A549 (cell line): ENCODE results near the gene KRTAP12-1. TPM values are rescaled to one million over a fixed set of nuclear protein-coding genes. Genes with fewer than 3 reads are reported as not detected.

ENCODE experiments used
- ATAC-seq, 2 experiments: fragments of 200-7000 bp in 1 of 2; fragments of >200 bp in 1 of 2; cut with Nextera tagmentation in 1 of 2; cut with Tn5 transposase in 1 of 2; 3 replicates each; pipeline versions ENCODE4 v1.8.0 to v1.9.1; 2018 to 2020; ENCODE audit warnings: mild to moderate bottlenecking in 1 of 2, moderate library complexity in 1 of 2
- CTCF ChIA-PET: fragments of 300-600 bp; sonication (Branson Sonifier 250); formaldehyde crosslinking; extraction: SDS; loops from one replicate; lab custom pipeline; 2021; ENCODE audit warnings: antibody characterized with exemption, inconsistent platforms; lab: Yijun Ruan, JAX
- POLR2A ChIA-PET: fragments of 350-600 bp; formaldehyde crosslinking; extraction: SDS; loops from one replicate; lab custom pipeline; 2021; ENCODE audit warnings: antibody characterized with exemption, inconsistent platforms; lab: Yijun Ruan, JAX
- DNase-seq, 2 experiments: peaks; one replicate each; pipeline versions ENCODE4 v3.0.0 to v3.0.0-alpha.2; 2011 to 2016; ENCODE audit warnings: low read depth in 1 of 2, low spot score in 1 of 2
- FAIRE-seq: peaks from 2 replicates; lab custom pipeline; 2011; peaks lifted over from hg19 to GRCh38; lab: Jason Lieb, UNC
- H3K27ac ChIP-seq, 2 experiments: fragments of >200 bp; sonication (Bioruptor Twin); formaldehyde crosslinking; 3 replicates each; pipeline ENCODE4 v1.5.1; 2016 to 2017
- H3K4me1 ChIP-seq: fragments of >200 bp; sonication (Bioruptor Twin); formaldehyde crosslinking; 3 replicates; pipeline ENCODE4 v1.6.1; 2016
- H3K4me2 ChIP-seq: fragments of >200 bp; sonication (Bioruptor Twin); formaldehyde crosslinking; 3 replicates; pipeline ENCODE4 v1.6.1; 2016
- H3K4me3 ChIP-seq: fragments of >200 bp; sonication (Bioruptor Twin); formaldehyde crosslinking; 3 replicates; pipeline ENCODE4 v1.5.1; 2016
- H3K9me3 ChIP-seq: fragments of >200 bp; sonication (Bioruptor Twin); formaldehyde crosslinking; 3 replicates; pipeline ENCODE4 v1.6.1; 2016
- BHLHE40 ChIP-seq: IDR thresholded peaks from 2 replicates; pipeline ENCODE4 v1.6.1; 2012; ENCODE audit warnings: low read depth, low read length, inconsistent platforms
- CBX8 ChIP-seq: fragments of 200-600 bp; sonication (generic); IDR thresholded peaks from 2 replicates; pipeline ENCODE4 v1.6.1; 2016
- CHD2 ChIP-seq: fragments of 150-350 bp; IDR thresholded peaks from 2 replicates; pipeline ENCODE4 v1.6.1; 2014; ENCODE audit warnings: low read length; ENCODE audit not compliant: partially characterized antibody
- CHD4 ChIP-seq: fragments of 200-600 bp; sonication (generic); IDR thresholded peaks from 2 replicates; pipeline ENCODE4 v1.6.1; 2016; ENCODE audit warnings: antibody characterized with exemption, mild to moderate bottlenecking, borderline replicate concordance
- EHMT2 ChIP-seq: fragments of 200-600 bp; sonication (generic); IDR thresholded peaks from 2 replicates; pipeline ENCODE4 v1.6.1; 2016; ENCODE audit warnings: antibody characterized with exemption, low read depth, mild to moderate bottlenecking, moderate library complexity
- EP300 ChIP-seq, 2 experiments: fragments of >200 bp; sonication (Bioruptor Twin); formaldehyde crosslinking; IDR thresholded peaks; 2 replicates in 1 of 2; 3 replicates in 1 of 2; pipeline ENCODE4 v1.6.1; 2016 to 2017
- JUN ChIP-seq, 2 experiments: fragments of >200 bp; sonication (Bioruptor Twin); formaldehyde crosslinking; IDR thresholded peaks; 2 replicates in 1 of 2; 3 replicates in 1 of 2; pipeline ENCODE4 v1.6.1; 2016 to 2017
- JUNB ChIP-seq: fragments of >200 bp; sonication (Bioruptor Twin); formaldehyde crosslinking; IDR thresholded peaks from 2 replicates; pipeline ENCODE4 v1.6.1; 2016
- KDM5A ChIP-seq: fragments of 200-600 bp; sonication (generic); IDR thresholded peaks from 2 replicates; pipeline ENCODE4 v1.6.1; 2016; ENCODE audit warnings: antibody characterized with exemption, mild to moderate bottlenecking
- MAFK ChIP-seq: fragments of 450-650 bp; IDR thresholded peaks from 2 replicates; pipeline ENCODE4 v1.6.1; 2014; ENCODE audit not compliant: partially characterized antibody
- NPAS2 ChIP-seq: fragments of 250-450 bp; sonication (Bioruptor Pico); IDR thresholded peaks from 2 replicates; pipeline ENCODE4 v1.8.0; 2022; ENCODE audit warnings: mild to moderate bottlenecking, moderate library complexity, borderline replicate concordance
- NR3C1 ChIP-seq: fragments of >200 bp; sonication (Bioruptor Twin); formaldehyde crosslinking; IDR thresholded peaks from 3 replicates; pipeline ENCODE4 v1.6.1; 2017
- PHF8 ChIP-seq: fragments of 200-600 bp; sonication (generic); IDR thresholded peaks from 2 replicates; pipeline ENCODE4 v1.6.1; 2016; ENCODE audit warnings: low read depth, mild to moderate bottlenecking, antibody characterized with exemption, moderate library complexity, borderline replicate concordance
- POLR2A ChIP-seq: IDR thresholded peaks from 2 replicates; pipeline ENCODE4 v1.6.1; 2012; ENCODE audit warnings: mild to moderate bottlenecking, low read length
- RARB ChIP-seq: fragments of 250-450 bp; sonication (Bioruptor Pico); IDR thresholded peaks from 2 replicates; pipeline ENCODE4 v1.8.0; 2021; ENCODE audit warnings: mild to moderate bottlenecking, moderate library complexity
- SREBF2 ChIP-seq: fragments of 450-650 bp; IDR thresholded peaks from 2 replicates; pipeline ENCODE4 v1.6.1; 2014; ENCODE audit warnings: mild to moderate bottlenecking, moderate library complexity
- ZC3H11A ChIP-seq: fragments of 450-650 bp; IDR thresholded peaks from 2 replicates; pipeline ENCODE4 v1.6.1; 2014; ENCODE audit warnings: antibody characterized with exemption, mild to moderate bottlenecking
- ZFP36 ChIP-seq: fragments of 450-650 bp; IDR thresholded peaks from 2 replicates; pipeline ENCODE4 v1.6.1; 2014; ENCODE audit warnings: borderline replicate concordance; ENCODE audit not compliant: partially characterized antibody
- ZNF302 ChIP-seq: fragments of 250-450 bp; sonication (Bioruptor Pico); IDR thresholded peaks from 2 replicates; pipeline ENCODE4 v1.9.0; 2021; ENCODE audit warnings: inconsistent platforms, mild to moderate bottlenecking, moderate library complexity
- ZSCAN20 ChIP-seq: fragments of 250-450 bp; sonication (Bioruptor Pico); IDR thresholded peaks from 2 replicates; pipeline ENCODE4 v1.8.0; 2022; ENCODE audit warnings: mild to moderate bottlenecking, moderate library complexity
- WGBS: methylation state at CpG from one replicate; pipeline ENCODE4 v1.1.6; 2017; ENCODE audit errors: missing lambda C conversion rate; 5-methylcytosine and 5-hydroxymethylcytosine counted together
- polyA plus RNA-seq, 4 experiments: library from polyadenylated mRNA; depleted of rRNA in 3 of 4; stranded (reverse); fragments of >200 nt; fragmentation: RNase III in 1 of 4; extraction: RNeasy Plus Mini Kit Qiagen cat#74134 plus additional on column Dnase treatment in 1 of 4; gene quantifications; 2 replicates in 3 of 4; 3 replicates in 1 of 4; pipeline ENCODE4 v1.2.3, GENCODE V29; 2011 to 2017
- TF ChIP-seq, protein P1 (sequence below): IDR thresholded peaks from 2 replicates; pipeline ENCODE4 v1.6.1; 2012
- TF ChIP-seq, protein P2 (sequence below): fragments of 200-600 bp; sonication (generic); IDR thresholded peaks from 2 replicates; pipeline ENCODE4 v1.6.1; 2016; ENCODE audit warnings: antibody characterized with exemption, mild to moderate bottlenecking, moderate library complexity
- TF ChIP-seq, protein P3 (sequence below): IDR thresholded peaks from 2 replicates; pipeline ENCODE4 v1.6.1; 2012
- TF ChIP-seq, protein P4 (sequence below): fragments of 250-450 bp; sonication (Bioruptor Pico); IDR thresholded peaks from 2 replicates; pipeline ENCODE4 v1.5.0; 2021; ENCODE audit warnings: mild to moderate bottlenecking, moderate library complexity, borderline replicate concordance
- TF ChIP-seq, protein P5 (sequence below): fragments of >200 bp; sonication (Bioruptor Twin); formaldehyde crosslinking; IDR thresholded peaks from 3 replicates; pipeline ENCODE4 v1.6.1; 2016

The KRTAP12-1 gene
- polyA plus RNA-seq, 2 of the 4 experiments (the other 2 are of a cell fraction), result not detected

DNA sequence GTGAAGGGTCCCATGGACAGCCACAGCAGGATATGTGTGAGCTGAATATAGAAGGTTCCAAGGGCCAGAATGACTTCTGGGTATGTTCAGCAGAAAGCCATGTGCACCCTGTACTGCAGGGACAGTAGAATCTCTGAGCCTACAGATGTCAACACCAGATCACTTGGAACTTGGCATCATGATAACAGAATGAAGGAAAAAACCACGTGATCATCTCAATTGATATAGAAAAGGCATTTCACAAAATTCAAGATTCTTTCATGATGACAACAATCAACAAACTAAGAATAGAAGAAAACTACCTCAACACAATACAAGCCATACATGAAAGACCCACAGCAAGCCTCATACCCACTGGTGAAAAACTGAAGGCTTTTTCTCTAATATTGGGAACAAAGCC lies 14.4 kb downstream of the KRTAP12-1 start:
- CTCF ChIA-PET, result interaction anchor here (1.5 kb wide), 1 partner anchor 16 kb away, joined by 3 read pairs; no protein-coding TSS in a partner anchor
- no peak for ATAC-seq
- Histone ChIP-seq H3K4me1 (no peaks in the 10 kb centered on the region), H3K4me2 (no peak overlapping the region), H3K27ac (no peak overlapping the region), H3K4me3 (no peak overlapping the region), H3K9me3 (peaks cover 14% of the 10 kb centered on the region; the same call in 2 of the 3 replicates)
- DNase-seq, result no peak
- TF ChIP-seq POLR2A, result no peak
- TF ChIP-seq RARB (CRISPR knock-in tag), result no peak
- no peak for TF ChIP-seq PHF8
- TF ChIP-seq, protein P1, sequence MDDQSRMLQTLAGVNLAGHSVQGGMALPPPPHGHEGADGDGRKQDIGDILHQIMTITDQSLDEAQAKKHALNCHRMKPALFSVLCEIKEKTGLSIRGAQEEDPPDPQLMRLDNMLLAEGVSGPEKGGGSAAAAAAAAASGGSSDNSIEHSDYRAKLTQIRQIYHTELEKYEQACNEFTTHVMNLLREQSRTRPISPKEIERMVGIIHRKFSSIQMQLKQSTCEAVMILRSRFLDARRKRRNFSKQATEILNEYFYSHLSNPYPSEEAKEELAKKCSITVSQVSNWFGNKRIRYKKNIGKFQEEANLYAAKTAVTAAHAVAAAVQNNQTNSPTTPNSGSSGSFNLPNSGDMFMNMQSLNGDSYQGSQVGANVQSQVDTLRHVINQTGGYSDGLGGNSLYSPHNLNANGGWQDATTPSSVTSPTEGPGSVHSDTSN, result no peak
- TF ChIP-seq EHMT2, result no peak
- TF ChIP-seq CBX8, result no peak
- no peak for TF ChIP-seq ZSCAN20 (CRISPR knock-in tag)
- no peak for TF ChIP-seq KDM5A
- TF ChIP-seq, protein P2, sequence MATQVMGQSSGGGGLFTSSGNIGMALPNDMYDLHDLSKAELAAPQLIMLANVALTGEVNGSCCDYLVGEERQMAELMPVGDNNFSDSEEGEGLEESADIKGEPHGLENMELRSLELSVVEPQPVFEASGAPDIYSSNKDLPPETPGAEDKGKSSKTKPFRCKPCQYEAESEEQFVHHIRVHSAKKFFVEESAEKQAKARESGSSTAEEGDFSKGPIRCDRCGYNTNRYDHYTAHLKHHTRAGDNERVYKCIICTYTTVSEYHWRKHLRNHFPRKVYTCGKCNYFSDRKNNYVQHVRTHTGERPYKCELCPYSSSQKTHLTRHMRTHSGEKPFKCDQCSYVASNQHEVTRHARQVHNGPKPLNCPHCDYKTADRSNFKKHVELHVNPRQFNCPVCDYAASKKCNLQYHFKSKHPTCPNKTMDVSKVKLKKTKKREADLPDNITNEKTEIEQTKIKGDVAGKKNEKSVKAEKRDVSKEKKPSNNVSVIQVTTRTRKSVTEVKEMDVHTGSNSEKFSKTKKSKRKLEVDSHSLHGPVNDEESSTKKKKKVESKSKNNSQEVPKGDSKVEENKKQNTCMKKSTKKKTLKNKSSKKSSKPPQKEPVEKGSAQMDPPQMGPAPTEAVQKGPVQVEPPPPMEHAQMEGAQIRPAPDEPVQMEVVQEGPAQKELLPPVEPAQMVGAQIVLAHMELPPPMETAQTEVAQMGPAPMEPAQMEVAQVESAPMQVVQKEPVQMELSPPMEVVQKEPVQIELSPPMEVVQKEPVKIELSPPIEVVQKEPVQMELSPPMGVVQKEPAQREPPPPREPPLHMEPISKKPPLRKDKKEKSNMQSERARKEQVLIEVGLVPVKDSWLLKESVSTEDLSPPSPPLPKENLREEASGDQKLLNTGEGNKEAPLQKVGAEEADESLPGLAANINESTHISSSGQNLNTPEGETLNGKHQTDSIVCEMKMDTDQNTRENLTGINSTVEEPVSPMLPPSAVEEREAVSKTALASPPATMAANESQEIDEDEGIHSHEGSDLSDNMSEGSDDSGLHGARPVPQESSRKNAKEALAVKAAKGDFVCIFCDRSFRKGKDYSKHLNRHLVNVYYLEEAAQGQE, result no peak
- no peak for TF ChIP-seq CHD2
- TF ChIP-seq SREBF2, result no peak
- no peak for TF ChIP-seq ZFP36
- no peak for TF ChIP-seq JUN (IDR thresholded peaks at IDR 0.05)
- WGBS, result 0% methylated on average over 1 of the region's 1 CpG
- no peak for FAIRE-seq
- POLR2A ChIA-PET, result no interaction called here

DNA sequence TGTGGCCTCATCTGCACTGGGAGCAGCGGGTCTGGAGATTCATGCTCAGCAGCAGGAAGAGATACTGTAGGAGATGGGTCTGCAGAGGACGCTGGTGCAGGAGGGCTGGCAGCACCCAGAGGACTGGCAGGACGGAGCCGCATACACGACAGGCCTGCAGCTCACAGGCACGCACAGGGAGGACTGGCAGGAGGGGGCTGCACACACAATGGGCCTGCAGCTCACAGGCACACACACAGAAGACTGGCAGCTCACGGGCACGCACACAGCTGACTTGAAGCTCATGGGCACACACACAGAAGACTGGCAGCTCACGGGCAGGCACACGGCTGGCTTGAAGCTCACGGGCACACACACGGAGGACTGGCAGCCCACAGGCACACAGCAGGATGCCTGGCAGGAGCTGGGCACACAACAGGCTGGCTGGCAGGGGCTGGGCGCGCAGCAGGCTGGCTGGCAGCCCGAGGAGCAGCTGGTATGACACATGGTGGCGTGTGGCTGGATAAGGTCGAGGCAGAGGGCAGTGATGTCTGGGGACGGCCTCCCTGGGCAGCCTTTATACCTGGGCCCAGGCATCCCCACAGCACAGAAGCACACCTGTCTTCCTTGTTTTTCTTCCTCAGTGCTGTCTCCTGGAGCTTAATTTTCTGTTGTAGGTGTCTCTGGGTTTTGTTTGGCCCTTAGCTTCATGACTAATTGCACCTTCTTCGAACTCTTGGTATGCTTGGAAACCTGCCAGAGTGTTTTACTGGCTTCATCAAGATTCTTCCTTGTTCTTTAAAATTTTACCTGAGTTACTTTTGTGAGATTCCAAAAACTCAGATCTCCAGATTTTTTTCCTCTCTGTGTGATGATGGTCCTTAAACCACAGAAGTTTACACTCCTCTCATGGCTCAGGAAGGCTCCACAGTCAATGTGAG lies 15.3 kb downstream of the KRTAP12-1 start, which contains the start of gene KRTAP12-2:
KRTAP12-2 (minus strand) TSS at position 527 of the 920 bp plus-strand sequence; CDS start at position 486, 41 bp downstream.
- POLR2A ChIA-PET, result no interaction called here
- Histone ChIP-seq H3K9me3 (peaks cover 12% of the 10 kb centered on the region; the same call in 1 of the 3 replicates), H3K4me2 (no peak within 1 kb of the TSS), H3K4me3 (no peak within 1 kb of the TSS), H3K27ac (no peak within 1 kb of the TSS), H3K4me1 (no peaks in the 10 kb centered on the region)
- ATAC-seq (no peak), DNase-seq (no peak), FAIRE-seq (no peak)
- 19% methylated on average over 13 of the region's 19 CpGs for WGBS
- CTCF ChIA-PET, result interaction anchor here (1.5 kb wide), 1 partner anchor 15 kb away, joined by 3 read pairs; no protein-coding TSS in a partner anchor
- TF ChIP-seq ZSCAN20 (CRISPR knock-in tag) (no peak), POLR2A (no peak), BHLHE40 (no peak), EP300 (IDR thresholded peaks at IDR 0.05) (no peak), JUN (IDR thresholded peaks at IDR 0.05) (no peak), ZFP36 (no peak)
- TF ChIP-seq, protein P3, sequence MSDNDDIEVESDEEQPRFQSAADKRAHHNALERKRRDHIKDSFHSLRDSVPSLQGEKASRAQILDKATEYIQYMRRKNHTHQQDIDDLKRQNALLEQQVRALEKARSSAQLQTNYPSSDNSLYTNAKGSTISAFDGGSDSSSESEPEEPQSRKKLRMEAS, result no peak
- TF ChIP-seq, all 56 proteins: peak for 0

DNA sequence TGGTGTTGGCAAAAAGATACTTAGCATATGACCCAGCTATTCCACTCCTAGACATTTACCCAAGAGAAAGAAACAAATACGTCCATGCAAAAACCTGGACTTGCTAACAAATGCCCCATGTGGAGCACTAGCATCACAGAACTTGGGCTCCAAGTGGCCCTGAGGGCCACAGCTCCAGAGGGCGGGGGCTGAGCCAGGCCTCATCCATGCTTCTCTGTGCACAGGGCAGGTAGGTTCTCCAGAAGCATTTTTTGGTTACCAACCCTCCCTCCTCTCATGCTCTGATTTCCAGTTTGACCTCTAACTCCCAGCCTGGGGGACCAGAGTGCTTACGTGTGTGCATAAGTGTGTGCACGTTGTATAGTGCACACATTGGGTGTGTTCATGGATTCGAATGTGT lies 17.3 kb downstream of the KRTAP12-1 start:
- H3K9me3 ChIP-seq, result peaks cover 7% of the 10 kb centered on the region; the same call in 1 of the 3 replicates
- FAIRE-seq (no peak), DNase-seq (no peak), ATAC-seq (no peak)
- H3K4me1 ChIP-seq, result no peaks in the 10 kb centered on the region
- POLR2A ChIA-PET, result no interaction called here
- H3K4me2 ChIP-seq, result no peak overlapping the region
- no peak overlapping the region for H3K4me3 ChIP-seq
- H3K27ac ChIP-seq, result no peak overlapping the region
- WGBS, result 23% methylated on average over 5 of the region's 5 CpGs
- CTCF ChIA-PET, result no interaction called here
- TF ChIP-seq, protein P4, sequence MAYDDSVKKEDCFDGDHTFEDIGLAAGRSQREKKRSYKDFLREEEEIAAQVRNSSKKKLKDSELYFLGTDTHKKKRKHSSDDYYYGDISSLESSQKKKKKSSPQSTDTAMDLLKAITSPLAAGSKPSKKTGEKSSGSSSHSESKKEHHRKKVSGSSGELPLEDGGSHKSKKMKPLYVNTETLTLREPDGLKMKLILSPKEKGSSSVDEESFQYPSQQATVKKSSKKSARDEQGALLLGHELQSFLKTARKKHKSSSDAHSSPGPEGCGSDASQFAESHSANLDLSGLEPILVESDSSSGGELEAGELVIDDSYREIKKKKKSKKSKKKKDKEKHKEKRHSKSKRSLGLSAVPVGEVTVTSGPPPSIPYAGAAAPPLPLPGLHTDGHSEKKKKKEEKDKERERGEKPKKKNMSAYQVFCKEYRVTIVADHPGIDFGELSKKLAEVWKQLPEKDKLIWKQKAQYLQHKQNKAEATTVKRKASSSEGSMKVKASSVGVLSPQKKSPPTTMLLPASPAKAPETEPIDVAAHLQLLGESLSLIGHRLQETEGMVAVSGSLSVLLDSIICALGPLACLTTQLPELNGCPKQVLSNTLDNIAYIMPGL (CRISPR knock-in tag), result no peak
- TF ChIP-seq NPAS2 (CRISPR knock-in tag) (no peak), JUN (IDR thresholded peaks at IDR 0.05) (no peak), CHD4 (no peak), CHD2 (no peak), NR3C1 (no peak), BHLHE40 (no peak), JUNB (no peak), MAFK (no peak), KDM5A (no peak), ZNF302 (CRISPR knock-in tag) (no peak), ZC3H11A (no peak)
- TF ChIP-seq, protein P5, sequence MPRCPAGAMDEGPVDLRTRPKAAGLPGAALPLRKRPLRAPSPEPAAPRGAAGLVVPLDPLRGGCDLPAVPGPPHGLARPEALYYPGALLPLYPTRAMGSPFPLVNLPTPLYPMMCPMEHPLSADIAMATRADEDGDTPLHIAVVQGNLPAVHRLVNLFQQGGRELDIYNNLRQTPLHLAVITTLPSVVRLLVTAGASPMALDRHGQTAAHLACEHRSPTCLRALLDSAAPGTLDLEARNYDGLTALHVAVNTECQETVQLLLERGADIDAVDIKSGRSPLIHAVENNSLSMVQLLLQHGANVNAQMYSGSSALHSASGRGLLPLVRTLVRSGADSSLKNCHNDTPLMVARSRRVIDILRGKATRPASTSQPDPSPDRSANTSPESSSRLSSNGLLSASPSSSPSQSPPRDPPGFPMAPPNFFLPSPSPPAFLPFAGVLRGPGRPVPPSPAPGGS, result no peak
